Umbilical cord (tissue), 2 donors: Measurements from ENCODE around the gene ACTN1. TPM values are rescaled to one million over a fixed set of nuclear protein-coding genes. Genes with fewer than 3 reads are reported as not detected.
"Not testable (repeated sequence)": the region's sequence is repeated elsewhere in the genome, so short reads cannot be mapped to it uniquely, and the experiment has no call there.

ENCODE experiments used
- DNase-seq: peaks from one replicate; pipeline ENCODE4 v3.0.0-alpha.2; 2015; ENCODE audit warnings: low spot score
- total RNA-seq: library from RNA; depleted of rRNA; stranded (reverse); fragments of >200 nt; gene quantifications from one replicate; pipeline ENCODE4 v1.2.3, GENCODE V29; 2014; ENCODE audit warnings: low replicate concordance; ENCODE audit not compliant: insufficient read depth

The ACTN1 gene
- 456 TPM for total RNA-seq

- peak; percentile 98 for DNase-seq
Observed at GRCh38 chr14:68979021-68979721, at the start of gene ACTN1. TSS of gene ACTN1 (minus strand) at chr14:68979302. CDS start at chr14:68979056, 246 bp downstream.

GRCh38 chr14:69027242-69027913 lies 48.3 kb upstream of the ACTN1 start:
- DNase-seq: no peak

- DNase-seq: no peak
Observed at GRCh38 chr14:69023035-69023434, 43.9 kb upstream of the ACTN1 start.

- DNase-seq: not testable (repeated sequence)
Observed at GRCh38 chr14:69022093-69022492, 43.0 kb upstream of the ACTN1 start.

GRCh38 chr14:69017706-69018105 lies 38.6 kb upstream of the ACTN1 start:
- DNase-seq: no peak

- no peak for DNase-seq
Observed at GRCh38 chr14:69014829-69015259, 35.7 kb upstream of the ACTN1 start.

GRCh38 chr14:69013943-69014782 lies 35.1 kb upstream of the ACTN1 start:
- DNase-seq: peak; percentile 50

GRCh38 chr14:69012256-69012953 lies 33.3 kb upstream of the ACTN1 start:
- DNase-seq: no peak

- DNase-seq: peak; percentile 8
Observed at GRCh38 chr14:69010648-69011047, 31.5 kb upstream of the ACTN1 start.

GRCh38 chr14:69008421-69008884 lies 29.4 kb upstream of the ACTN1 start:
- DNase-seq: peak; percentile 91

- no peak for DNase-seq
Observed at GRCh38 chr14:69006346-69006745, 27.2 kb upstream of the ACTN1 start.

- peak; percentile 86 for DNase-seq
Observed at GRCh38 chr14:69005432-69006148, 26.5 kb upstream of the ACTN1 start.

GRCh38 chr14:69004731-69005431 lies 25.8 kb upstream of the ACTN1 start:
- DNase-seq: peak; percentile 47

GRCh38 chr14:69003626-69004025 lies 24.5 kb upstream of the ACTN1 start:
- no peak for DNase-seq

GRCh38 chr14:69002069-69002468 lies 23.0 kb upstream of the ACTN1 start:
- no peak for DNase-seq

- no peak for DNase-seq
Observed at GRCh38 chr14:69001375-69001774, 22.3 kb upstream of the ACTN1 start.

GRCh38 chr14:68998062-68998461 lies 19.0 kb upstream of the ACTN1 start:
- no peak for DNase-seq

GRCh38 chr14:68995731-68996130 lies 16.6 kb upstream of the ACTN1 start:
- DNase-seq: no peak

GRCh38 chr14:68994056-68994455 lies 15.0 kb upstream of the ACTN1 start:
- no peak for DNase-seq

- no peak for DNase-seq
Observed at GRCh38 chr14:68987653-68988036, 8.5 kb upstream of the ACTN1 start.
